DLD1 (cell line): Measurements from ENCODE around the gene FRMD4A.
"Not testable (repeated sequence)": the region's sequence is repeated elsewhere in the genome, so short reads cannot be mapped to it uniquely, and the experiment has no call there.

Source experiments
- in situ Hi-C: cut with HindIII; loops from 2 replicates; pipeline ENCODE4 v1.10.0; 2017; ENCODE audit warnings: low sequenced_read_pairs

FRMD4A gene

GRCh38 chr10:13829790-13830189 is 500.9 kb downstream of the FRMD4A start:
- in situ Hi-C loops, result no loop called here

DNA sequence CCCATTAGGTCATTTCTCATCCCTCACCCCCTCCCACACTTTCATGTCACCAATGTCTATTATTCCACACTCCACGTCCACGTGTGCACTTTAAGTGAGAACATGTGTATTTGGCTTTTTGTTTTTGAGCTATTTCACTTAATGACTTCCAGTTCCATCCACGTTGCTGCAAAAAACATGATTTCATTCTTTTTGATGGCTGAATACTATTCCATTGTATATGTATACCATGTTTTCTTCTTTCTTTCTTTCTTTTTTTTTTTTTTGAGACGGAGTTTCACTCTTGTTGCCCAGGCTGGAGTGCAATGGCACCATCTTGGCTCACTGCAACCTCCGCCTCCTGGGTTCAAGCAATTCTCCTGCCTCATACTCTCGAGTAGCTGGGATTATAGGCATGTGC is 502.4 kb downstream of the FRMD4A start:
- in situ Hi-C loops, result not testable (repeated sequence)

- in situ Hi-C loops, result no loop called here
These were observed 503.5 kb downstream of the FRMD4A start for GRCh38 chr10:13827076-13827797.

DNA sequence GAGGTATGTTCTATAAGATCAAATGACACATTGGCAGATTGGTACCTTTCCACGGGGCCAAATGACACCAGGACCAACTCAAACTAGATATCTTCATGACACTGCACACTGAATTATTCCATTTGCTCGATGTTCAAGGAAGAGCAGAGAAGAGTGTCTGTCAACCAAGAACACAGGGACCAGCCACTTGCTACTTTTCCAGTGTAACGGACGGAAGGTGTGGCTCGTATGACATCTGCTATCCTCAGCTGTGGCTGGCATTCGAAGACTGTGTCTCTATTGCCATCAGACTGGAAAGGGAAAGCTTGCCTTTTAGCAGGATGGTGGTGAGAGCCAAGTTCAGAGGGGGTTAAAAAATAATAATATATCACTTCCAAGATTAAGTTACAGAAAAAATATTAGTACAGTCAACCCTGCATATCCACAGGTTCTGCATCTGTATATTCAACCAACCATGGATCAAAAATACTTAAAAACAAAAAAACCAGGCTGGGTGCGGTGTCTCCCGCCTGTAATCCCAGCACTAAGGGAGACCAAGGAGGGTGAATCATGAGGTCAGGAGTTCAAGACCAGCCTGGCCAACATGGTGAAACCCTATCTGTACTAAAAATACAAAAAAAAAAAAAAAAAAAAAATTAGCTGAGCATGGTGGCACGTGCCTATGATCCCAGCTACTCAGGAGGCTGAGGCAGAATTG is 506.9 kb downstream of the FRMD4A start:
- in situ Hi-C loops, result no loop called here

DNA sequence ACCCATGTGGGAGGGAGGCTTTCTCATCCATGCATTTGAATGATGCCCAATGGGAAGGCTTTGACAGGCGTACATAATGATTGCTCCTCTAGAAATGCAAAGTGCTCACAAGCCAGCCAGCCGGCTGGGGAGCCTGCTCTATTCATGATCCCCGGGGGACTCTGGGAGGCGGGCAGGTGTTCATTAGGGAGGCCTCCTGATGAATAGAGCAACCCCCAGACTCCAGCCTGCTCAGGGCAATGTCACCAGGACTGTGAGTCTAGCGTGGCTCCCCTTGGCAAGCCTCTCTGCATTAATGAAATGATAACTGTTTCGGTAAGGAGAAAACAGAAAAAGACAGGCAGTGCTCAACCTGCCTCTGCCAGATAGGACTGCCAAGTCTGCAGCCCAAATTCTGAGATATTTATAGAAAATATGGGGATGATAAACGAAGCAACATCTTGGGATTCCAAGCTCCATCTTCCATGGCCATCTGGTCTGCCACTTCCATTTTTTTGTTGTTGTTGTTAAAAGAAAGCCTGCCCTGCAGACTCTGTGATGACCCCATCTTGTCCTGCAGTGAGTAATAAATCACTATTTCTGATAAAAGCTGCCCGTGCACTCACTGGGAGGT is 507.5 kb downstream of the FRMD4A start:
- in situ Hi-C loops, result no loop called here

DNA sequence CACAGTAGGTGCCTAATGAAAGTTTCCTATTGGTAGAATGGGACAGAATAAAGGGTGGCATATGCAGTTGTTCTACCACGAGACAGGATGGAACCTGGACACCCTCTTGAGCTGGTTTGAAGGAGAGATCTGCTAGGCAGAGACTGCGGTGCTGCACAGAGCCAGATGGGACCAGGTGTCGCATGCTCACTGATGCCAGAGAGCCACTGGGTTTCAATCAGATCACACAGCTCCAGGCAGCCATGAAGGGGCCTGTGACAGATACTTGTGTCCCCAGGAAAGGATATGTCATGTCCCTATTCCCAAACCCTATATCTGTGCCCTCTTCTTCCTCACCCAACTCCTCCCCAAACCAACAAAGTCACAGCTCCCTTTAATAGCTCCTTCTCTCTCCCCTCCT is 508.2 kb downstream of the FRMD4A start:
- in situ Hi-C loops, result no loop called here

GRCh38 chr10:13820964-13821337 is 509.8 kb downstream of the FRMD4A start:
- in situ Hi-C loops, result no loop called here

DNA sequence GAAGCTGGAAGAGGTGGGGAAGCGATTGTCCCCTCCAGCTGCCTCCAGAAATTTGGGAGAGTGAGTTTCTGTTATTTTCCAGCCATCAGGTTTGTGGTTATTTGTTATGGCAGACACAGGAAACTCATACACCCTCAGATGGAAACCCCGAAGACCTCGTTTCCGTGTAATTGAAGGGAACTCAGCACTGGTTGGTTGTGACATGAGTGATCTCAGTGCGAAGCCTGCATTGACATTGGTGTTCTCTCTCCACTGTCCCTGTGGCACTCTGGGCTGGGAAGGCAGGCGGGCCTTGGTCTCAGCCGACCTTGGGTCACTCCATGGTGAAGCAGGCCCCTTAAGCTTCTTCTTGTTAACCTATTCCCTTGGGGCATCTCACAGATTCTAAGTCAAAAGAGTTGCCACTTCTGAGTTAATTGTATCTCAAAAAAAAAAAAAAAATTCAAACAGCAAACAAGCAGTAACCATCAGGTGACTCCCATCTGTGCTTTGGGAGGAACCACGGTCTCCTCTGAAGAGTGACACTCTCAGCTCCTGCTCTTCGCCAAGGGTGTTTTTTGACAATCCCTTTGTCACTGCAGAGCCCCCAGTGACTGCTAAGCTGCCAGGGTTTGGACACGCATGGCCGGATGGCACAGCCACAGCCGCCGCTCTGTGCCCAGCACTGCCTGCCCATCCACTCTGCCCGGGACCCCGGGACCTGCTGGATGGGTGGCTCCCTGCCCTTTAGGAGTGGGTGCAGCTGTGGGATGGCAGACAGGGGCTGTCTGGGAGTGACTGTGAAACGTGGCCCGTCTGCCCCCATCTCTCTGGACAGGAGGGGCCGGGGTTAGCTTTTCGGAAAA is 510.4 kb downstream of the FRMD4A start:
- in situ Hi-C loops, result no loop called here

GRCh38 chr10:13816195-13816925 is 514.4 kb downstream of the FRMD4A start:
- in situ Hi-C loops, result no loop called here

- in situ Hi-C loops, result no loop called here
These were observed 515.0 kb downstream of the FRMD4A start for GRCh38 chr10:13815756-13816155.

DNA sequence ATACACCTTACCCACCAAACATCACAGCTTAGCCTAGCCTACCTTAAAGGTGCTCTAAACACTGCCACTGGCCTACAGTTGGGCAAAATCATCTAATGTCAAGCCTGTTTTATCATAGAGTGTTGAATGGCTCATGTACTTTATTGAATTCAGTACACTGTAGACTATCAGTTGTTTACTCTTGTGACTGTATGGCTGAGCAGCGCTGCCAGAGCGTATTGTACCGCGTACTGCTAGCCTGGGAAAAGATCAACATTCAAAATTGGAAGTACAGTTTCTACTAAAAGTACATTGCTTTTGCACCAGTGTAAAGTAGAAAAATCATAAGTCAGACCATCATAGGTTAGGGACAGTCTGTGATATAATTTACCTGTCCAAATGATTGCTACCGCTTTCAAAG is 517.2 kb downstream of the FRMD4A start:
- in situ Hi-C loops, result no loop called here

- in situ Hi-C loops, result no loop called here
These were observed 517.9 kb downstream of the FRMD4A start for GRCh38 chr10:13812804-13813203.

- in situ Hi-C loops, result no loop called here
These were observed 520.2 kb downstream of the FRMD4A start for GRCh38 chr10:13810568-13810967.

GRCh38 chr10:13809427-13809826 is 521.3 kb downstream of the FRMD4A start:
- in situ Hi-C loops, result no loop called here

DNA sequence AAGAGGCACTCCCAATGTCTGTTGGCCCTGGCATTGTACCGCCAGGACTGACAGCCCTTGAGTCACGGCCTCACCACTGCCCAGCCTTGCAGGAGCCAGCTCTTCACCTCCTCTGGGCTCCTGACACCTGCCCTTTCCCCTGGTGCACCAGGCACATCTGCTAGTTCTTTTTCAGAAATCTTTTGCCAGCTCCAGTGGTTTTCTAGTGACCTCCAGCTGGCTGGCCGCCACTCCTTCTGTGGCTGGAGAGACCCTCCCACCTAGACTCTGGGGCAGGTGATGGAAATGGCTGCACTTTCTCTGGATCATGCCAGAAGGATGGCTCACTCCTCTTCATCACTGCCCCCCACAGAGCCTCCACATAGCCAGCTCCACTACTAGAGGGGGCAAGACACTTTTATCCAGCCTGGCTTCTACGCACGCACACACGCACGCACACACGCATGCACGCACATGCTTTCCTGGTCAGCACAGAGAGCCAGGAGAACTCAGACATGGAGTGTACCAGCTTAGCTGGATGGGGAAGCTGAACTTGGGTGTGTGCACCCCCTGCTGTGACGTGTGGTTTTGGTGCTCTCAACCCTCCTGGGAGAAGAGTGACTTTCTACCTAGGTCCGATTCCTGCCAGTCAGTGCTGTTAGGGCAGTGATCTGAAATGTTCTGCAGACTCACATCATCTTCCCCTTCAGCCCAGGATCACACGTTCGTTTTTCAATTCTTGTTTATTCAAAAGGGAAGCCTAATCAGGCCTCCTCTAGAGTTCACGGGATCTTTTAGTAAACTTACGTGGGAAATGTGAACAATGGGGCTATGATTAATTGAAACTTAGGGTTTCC is 522.0 kb downstream of the FRMD4A start:
- in situ Hi-C loops, result no loop called here

- in situ Hi-C loops, result no loop called here
These were observed 524.3 kb downstream of the FRMD4A start for GRCh38 chr10:13806419-13806818.

DNA sequence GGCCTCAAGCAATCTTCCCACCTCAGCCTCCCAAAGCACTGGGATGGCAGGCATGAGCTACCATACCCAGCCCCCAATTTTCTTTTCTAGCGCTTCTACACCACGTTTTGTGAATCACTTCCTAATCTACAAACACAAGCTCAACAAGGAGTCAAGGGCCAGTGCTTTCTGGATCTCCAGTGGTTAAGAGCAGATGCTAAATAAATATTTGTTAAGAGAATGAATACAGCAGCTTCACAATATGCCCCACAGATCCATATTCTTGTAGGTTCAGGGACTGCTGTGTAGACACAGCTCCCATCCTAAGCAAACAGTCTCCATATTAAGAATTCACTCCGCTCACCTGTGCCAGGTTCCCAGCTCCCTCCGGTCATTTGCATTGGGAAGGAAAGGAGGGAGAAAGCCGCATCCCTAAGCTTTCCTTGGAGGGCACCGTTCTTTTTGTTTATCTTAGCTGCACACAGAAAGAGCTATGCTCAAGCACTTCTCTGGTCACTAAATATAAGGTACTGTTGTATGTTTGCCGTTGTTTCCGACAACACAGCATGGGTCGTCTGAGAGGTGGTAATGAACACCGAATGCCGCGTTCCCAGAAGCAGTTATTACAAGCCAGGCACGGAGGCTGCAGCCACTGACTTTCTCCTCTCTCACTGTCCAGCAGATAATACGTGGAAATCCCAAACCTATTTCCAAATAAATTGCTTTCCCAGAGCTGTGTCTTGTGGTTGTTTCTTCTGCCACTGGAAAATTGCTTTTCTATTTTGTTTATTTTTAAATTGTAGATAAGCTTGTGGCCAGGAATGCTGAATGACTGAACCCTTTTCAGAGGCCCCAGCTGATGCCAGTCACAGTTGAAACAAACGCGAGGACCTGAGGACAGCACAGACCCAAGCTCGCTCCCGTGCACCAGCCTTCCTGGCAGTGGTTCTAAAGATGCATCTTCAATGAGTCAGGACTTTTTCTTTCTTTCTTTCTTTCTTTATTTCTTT is 526.9 kb downstream of the FRMD4A start:
- in situ Hi-C loops, result no loop called here

GRCh38 chr10:13801907-13802288 is 528.8 kb downstream of the FRMD4A start:
- in situ Hi-C loops, result no loop called here
